Mucosa of gallbladder (tissue), 1 donor: ENCODE measurements around the gene KMT2B. TPM values are rescaled to one million over a fixed set of nuclear protein-coding genes. Genes with fewer than 3 reads are reported as not detected.

Source experiments
- DNase-seq: peaks from one replicate; pipeline ENCODE4 v3.0.0-alpha.2; 2020; ENCODE audit warnings: low spot score
- total RNA-seq: library from RNA; stranded (reverse); gene quantifications from one replicate; pipeline ENCODE4 v1.2.1, GENCODE V29; 2021
- donor health status: DM: no; HTN: no; CAD: no.

Gene KMT2B
- total RNA-seq, 1 donor from 2014 or later = 45.1 TPM

DNA sequence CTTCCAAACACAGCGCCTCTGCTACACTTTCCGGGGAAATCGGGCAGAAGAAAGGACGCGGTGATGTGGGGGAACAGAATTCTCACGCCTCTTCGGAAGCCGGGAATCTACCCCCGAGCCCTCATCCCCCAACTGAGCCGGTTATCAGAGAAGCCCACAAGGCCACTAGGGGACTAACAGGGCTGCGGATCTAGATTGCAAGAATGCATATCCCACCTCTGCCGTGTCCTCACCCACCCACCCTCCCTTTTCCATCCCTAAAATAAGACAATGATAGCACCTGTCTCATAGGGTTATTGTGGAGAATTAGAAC lies 23.4 kb downstream of the KMT2B start:
- no peak for DNase-seq

DNA sequence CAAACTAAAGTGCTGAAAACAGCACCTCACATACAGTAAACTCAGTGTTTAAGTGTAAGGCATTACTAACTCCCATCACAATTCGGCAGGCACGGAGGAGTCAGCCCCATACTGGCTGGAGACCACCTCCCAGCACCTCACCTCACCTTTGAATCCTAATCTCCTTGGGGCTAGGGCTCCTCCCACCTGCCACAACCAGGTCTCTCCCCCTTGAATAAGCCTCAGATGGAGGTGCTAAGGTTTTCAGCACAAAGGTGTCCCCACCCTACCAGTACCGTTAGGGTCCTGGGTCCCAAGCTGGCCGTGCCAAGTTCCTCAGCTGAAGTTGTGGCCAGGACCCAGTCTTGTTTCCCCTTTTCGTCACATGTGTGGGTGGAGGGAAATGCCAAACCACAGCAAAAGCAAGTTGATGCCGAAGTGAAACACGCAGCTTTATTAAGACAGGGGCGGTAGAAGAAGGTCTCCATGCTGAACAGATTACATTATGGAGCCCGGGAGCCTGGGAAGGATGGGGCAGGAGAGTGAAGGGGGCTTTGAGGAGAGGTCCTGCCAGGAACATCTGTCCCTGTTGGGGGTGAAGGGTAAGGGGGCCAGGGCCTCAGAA lies 24.4 kb downstream of the KMT2B start, which contains the start of gene IGFLR1:
Gene IGFLR1 (minus strand): TSS at position 332 of the 604 bp plus-strand sequence. CDS start 1,272 bp downstream, outside the sequence.
- no peak for DNase-seq

DNA sequence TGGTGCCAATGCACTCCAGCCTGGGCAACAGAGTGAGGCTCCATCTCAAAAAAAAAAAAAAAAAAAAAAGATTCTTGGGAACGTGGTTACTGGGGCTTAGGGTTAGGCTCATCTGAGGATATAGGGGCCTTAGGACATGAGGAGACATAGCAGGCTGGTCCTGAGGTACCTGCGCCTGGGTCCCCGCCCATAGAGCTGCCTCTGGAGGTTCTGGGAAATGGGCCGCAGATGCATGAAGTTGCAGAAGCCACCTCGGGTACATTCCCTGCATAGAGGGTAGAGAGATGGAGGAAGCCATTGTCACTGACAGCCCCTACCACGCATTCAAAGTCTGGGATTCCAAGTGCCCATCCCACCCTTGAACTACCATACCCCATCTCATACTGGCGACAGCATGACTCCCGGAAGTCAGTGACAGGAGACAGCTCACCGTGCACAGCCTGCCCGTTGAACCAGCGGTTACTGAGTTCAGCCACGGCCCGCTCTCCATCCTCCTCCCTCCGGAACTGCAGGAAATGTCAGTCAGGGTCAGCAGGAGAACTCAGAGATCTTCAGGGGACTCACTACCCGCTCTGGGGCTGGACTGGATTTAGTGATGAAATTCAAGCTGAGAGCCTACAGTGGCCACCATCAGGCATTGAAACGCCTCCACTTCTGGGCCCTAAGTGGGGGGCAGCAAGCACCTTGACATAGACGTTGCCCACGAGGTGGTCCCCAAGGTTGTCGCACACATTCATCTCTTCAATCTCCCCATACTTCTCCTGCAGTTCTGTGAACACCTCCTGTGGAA lies 26.0 kb downstream of the KMT2B start:
- no peak for DNase-seq

DNA sequence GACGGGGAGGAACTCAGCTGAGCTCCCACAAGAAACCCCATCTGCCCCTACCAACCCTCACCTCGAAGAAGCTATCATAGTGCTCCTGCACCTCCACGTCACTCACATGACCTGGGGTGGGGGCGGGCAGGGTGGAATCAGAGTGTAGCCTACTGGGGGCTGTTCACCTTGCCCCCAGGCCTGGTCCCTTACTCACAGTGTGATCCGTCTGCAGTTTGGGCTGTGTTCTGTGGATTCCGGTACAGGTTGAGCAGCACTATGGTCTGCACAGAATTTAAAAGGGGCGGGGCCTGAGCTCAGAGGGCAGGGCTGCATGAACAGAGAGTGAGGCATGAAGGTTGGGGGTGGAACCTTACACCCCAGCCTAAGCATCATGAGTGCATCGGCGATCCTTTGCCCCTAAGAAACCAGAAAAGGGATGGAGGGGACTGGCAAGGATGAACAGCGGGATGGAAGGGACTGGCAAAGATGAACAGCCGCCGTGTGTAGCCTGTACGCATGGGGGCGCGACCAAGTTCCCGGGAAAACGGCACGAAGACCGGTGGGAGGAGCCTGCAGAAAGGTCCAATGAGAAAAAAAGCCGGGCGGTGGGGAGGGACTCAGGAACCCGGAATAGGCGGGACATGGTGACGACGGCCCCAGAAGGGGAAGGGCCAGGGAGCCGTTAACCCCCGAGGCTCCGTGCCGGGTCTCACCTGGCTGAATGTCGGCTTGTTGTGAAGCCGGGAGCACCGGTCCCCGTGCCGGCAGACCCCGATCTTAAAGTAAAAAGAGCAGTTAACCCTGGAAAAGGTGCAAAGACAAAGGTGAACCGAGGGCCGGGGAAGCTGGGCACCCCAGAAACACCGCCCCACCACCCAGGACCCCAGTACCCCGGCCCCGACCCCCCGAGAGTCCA lies 26.9 kb downstream of the KMT2B start:
- peak; percentile 96 for DNase-seq

DNA sequence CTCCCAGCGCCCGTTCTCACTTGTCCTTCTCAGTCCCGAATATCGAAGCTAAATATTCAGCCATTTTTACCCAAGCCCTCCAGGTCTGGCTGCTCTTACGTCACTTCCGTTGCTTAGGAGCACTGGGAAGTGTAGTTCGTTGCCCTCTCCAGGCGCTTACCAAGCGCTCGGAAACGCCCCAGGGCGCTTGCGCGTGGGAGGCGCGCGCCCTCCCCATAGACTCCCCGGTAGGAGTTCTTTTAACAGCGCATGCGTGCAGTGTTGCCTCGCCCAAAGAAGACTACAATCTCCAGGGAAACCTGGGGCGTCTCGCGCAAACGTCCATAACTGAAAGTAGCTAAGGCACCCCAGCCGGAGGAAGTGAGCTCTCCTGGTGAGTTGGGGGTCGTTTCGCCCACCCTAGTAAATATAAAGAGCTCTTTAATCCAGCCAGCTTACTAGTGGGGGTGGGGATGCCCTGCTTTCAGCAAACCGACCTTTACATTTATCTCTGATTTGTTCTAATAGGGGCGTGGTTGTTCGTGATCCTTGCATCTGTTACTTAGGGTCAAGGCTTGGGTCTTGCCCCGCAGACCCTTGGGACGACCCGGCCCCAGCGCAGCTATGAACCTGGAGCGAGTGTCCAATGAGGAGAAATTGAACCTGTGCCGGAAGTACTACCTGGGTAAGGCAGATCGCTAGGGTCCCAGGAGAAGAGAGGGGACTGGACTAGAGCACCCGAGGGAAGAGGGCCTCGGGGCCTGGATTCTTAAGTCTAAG lies 27.7 kb downstream of the KMT2B start, which contains the start of the genes PSENEN and U2AF1L4:
Gene PSENEN (plus strand): TSS at position 324 of the 759 bp plus-strand sequence. CDS start 280 bp downstream, at position 604.
Gene U2AF1L4 (minus strand): TSS at position 91 of the 759 bp plus-strand sequence. CDS start 27 bp downstream, at position 64.
- DNase-seq = peak; percentile 99

DNA sequence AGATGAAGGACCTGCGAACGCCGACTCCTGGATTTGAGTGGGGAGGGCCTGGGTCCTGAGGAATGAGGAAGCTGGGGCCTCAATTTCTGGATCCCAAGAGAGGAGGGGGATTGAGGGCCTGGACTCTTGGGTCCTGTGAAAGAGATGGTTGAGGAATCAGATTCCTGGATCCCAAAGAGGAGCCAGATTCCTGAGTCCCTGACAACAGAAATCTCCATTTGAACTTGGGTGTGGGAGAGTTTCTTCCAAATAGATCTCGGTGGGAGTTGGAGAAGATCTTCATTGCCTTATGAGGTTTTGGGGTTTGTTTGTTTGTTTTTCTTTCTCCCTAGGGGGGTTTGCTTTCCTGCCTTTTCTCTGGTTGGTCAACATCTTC lies 28.3 kb downstream of the KMT2B start:
- DNase-seq = no peak

DNA sequence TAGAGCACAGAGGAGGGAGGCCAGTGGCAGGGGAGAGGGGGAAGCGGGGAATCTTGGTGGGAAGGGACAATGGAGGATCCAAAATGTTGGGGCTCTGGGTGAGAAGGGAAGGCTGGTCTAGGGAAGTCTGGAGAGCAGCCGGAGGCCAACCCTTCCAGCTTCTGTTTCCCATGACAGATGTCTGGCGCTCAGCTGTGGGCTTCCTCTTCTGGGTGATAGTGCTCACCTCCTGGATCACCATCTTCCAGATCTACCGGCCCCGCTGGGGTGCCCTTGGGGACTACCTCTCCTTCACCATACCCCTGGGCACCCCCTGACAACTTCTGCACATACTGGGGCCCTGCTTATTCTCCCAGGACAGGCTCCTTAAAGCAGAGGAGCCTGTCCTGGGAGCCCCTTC lies 28.7 kb downstream of the KMT2B start:
- no peak for DNase-seq

DNA sequence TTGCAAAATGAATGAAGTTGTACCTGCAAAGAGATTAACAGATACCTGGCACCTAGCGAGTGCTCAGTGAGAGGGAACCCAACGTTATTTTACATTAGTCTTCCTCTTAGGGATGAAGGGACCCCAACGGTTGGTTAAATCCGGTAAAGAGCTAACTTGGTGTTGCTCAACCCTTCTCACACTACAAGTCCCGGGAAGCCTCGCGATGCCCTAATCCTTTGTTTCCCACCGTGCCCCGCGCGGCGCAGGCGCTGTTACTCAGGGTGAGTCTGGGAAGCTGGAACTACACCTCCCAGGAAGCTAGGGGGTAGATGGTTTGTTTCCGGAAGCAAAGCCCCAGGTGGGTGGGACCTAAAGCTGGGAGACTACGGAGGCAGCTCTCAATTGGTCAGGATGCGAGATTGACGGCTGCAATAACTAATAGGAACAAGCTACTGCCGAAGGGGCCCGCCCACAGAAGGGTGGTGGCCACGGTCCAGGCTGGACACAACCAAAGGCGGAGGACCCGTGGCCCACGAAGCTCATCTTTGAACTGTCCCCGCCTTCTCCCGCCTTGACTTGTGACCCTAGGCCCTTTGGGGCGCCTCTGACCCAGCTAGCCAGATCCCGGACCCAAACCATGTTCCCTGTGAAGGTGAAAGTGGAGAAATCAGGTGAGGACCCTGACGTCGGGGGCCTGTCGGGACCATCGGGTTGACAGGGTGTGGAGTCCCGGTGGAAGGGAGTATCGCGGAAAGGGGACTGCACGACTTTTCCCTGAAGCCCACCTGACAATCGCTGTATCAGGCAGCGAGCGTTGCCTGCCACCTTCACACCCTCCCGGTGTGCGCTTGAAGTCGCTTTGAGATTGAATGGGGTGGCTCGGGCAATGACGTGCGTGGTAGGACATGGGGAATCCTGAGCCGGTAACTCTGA lies 30.6 kb downstream of the KMT2B start, which contains the start of gene LIN37:
Gene LIN37 (plus strand): TSS at position 471 of the 915 bp plus-strand sequence. CDS start 149 bp downstream, at position 620.
- DNase-seq = peak; percentile 99

DNA sequence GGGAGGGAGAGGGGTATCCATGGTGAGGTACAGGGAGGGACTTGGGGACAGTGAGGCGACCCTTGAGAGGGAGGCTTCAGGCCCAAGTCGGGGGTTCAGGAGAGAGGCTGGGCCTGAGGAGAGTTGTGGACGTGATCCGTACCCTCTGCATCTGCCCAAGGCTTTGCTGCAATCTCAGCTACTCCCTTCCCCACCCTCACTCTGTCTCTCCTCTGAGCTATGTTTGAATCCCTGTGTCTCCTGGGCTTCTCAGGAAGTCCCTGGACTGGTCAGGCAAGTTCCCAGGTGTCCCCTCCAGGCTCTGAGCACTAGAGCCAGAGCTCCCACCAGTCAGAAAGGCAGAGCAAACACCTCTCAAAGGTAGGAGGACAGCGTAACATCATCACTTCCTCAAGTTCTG lies 32.4 kb downstream of the KMT2B start:
- no peak for DNase-seq

DNA sequence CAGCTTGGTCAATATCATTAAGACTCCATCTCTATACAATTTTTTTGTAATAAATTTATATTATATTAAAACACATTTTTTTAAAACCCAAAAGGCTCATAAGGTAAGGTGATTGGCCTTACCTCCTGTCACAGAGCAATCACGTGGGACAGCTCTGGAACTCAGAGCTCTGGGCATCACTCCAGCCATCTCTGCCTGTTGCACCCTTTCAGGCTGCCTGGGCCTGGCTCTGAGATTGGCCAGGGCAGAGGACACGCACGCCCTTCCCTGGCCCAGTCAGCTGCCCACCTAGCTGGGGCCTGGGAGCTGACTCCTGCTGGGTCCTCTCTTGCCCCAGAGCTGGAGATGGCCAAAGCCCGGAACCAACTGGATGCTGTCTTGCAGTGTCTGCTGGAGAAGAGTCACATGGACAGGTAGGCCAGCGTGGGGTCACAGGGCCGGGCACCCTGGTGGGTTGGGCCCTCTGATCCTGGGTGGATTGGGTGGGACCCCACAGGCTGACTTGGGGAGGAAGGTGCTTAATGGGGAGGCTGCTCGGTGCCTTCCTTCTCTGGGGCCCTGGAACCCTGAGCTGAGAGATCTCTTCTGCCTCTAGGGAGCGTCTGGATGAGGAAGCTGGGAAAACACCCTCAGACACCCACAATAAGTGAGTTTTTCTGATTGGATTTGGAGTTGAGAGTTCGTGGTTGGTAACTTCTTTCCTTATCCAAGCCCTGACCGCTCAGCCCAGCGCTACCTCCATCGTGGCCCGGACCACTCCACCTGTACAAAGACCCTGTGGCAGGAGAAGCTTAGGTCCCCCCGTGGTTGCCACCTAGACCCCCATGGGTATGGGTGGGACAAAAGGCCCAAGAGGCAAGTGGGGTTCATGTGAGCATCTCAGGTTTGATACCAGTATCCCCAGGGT lies 34.3 kb downstream of the KMT2B start:
- no peak for DNase-seq

DNA sequence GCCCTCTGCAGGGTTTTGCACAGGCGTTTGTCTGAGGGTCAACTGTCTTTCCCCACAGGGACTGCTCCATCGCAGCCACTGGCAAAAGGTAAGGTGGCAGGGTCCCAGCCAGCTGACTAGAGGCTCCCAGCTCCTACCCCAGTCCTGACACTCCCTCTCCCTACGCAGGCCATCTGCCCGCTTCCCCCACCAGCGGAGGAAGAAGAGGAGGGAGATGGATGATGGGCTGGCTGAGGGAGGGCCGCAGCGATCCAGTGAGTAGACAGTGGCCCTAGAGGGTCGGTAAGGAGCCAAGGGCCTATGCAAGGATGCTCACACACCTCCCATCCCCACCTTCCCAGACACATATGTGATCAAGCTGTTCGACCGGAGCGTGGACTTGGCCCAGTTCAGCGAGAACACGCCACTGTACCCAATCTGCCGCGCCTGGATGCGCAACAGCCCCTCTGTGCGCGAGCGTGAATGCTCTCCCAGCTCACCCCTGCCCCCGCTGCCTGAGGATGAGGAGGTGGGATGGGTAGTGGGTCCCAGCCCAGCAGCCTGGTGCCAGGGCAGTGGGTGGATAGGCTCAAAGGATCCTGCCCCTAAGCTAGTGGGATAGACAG lies 35.0 kb downstream of the KMT2B start:
- no peak for DNase-seq

DNA sequence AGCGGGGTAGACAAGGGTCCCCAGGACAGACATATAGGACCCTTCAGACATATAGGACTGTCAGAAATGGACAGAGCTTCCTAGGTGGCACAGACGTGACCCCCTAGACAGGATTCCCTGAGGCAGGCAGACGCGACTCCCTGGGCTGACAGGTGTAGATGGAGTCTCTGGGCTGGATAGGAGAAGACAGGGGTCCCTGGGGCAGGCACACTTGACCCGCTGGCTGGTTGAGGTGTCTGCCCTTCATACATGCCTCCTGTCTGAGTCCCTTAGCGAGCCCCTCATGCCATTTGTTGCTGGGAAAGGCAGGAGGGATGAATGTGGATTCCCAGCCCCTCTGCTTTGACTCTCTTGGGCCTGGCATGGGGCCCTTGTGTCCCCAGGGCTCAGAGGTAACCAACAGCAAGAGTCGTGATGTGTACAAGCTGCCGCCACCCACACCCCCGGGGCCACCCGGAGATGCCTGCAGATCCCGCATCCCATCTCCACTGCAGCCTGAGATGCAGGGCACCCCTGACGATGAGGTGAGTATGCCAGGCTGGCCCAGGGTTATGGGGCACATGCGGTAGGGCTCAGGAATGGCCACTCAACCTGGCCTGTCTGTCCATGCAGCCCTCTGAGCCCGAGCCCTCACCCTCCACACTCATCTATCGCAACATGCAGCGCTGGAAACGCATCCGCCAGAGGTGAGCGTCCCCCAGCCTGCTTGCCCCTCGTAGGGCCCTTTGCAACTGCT lies 36.0 kb downstream of the KMT2B start:
- DNase-seq = no peak

DNA sequence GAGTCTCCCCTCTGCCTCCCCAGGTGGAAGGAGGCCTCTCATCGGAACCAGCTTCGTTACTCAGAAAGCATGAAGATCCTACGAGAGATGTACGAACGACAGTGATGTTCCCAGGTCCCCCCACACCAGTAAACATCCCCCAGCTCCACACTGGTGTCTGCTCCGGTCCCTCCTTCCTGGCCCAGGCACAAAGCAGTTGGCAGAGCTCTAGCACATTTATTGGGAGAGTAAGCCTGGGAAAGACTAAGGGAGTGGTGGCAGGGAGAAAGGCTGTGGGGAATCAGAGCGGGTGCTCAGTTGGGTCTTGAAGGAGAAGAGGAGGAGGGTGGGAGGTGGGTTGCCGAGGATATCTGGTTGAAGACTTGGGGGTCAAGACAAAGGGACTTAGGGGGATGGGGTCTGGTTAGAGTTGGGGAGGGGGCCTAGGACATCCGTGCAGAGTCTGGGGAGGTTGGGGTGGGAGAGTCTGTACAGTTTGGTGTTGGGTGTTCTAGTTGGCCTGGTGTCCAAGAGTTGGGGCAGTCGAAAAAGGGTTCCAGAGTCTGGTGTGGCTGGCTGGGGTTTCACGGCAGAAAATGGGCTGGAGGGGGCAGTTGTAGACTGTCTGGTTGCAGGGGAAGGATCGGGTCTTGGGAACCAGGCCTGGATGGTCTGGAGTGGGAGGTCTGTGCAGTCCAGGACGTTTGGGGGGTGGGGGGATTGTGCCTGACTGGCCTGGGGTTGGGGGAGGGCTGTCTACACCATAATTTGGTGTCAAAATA lies 36.7 kb downstream of the KMT2B start:
- DNase-seq = no peak

DNA sequence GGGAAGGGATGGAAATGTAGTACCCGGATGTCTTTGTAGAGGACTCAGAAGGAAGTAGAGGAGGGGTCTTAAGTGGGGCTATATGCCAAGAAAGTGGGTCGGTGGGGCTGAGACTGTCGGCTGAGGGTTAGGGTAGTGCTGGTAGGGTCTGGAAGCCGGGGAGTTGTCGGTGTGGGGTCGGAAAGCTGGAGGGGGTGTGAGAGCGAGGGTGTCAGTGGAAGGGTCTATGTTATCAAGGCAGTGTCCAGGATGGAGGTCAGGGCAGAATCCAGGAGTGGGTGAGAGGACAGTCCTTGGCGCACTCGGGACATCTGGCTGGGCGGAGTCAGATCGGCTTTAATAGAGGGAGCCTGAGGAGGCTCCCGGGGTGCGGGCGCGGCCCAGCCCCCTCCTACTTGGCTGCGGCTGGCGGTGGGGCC lies 37.3 kb downstream of the KMT2B start:
- DNase-seq = no peak

DNA sequence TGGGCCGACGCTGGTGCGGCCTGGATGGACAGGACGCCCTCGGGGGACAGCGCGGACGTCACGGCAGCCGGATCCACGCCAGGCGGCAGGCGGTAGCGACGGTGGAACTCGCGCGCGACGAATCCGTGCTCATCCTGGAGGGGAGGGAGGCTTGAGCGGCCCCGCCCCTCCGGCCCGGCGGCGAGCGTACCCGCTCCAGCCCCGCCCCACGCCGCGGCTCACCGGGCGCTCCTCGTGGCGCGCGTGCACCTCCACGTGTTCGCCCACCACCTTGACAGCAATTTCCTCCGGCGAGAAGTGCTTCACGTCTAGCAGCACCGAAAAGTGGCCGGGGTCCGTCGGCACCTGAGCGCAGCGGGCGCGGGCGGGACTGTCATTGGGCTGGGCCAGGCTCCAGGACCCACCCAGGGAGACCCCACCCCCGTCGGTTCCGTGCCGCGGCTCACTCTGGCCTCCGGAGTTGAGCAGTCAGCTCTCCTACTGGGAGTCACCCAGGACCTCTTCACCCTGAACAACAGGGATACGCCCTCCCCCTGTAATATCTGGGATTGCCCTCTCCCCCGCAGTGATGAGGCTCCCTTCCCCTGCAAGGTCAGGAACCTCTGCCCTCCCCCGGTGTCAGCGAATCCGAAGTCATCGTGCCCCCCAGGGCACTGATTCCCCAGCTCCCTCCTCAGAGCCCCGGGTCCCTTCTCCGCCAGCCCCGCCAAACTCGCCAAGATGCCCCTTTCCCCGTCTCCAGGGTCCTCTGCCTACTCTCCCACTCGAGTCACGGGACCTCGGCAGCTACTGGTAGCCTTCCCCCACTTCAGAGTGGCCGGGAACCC lies 38.0 kb downstream of the KMT2B start:
- peak; percentile 83 for DNase-seq
